Mesenchymal stem cell (in vitro differentiated cells and primary cell): Measurements from ENCODE around the gene METTL25B.

Experiments used
- DNase-seq: peaks from one replicate; pipeline ENCODE4 v3.0.0-alpha.2; 2013
- H2AFZ ChIP-seq: one replicate; pipeline ENCODE4 v1.6.1; 2013; ENCODE audit warnings: low read depth, mild to moderate bottlenecking, control low read depth, inconsistent platforms, low read length, moderate library complexity
- H2AK5ac ChIP-seq: 2 replicates; pipeline ENCODE4 v1.6.1; 2013; ENCODE audit warnings: low read length, moderate library complexity, mild to moderate bottlenecking, inconsistent platforms; ENCODE audit not compliant: severe bottlenecking
- H2BK120ac ChIP-seq: one replicate; pipeline ENCODE4 v1.6.1; 2013; ENCODE audit warnings: low read depth, mild to moderate bottlenecking, inconsistent platforms, low read length, moderate library complexity
- H2BK12ac ChIP-seq, 2 experiments: one replicate each; pipeline ENCODE4 v1.6.1; 2013; ENCODE audit warnings: inconsistent platforms in 2 of 2, low read length in 2 of 2, mild to moderate bottlenecking in 2 of 2, moderate library complexity in 2 of 2, control low read depth in 1 of 2
- H2BK15ac ChIP-seq: one replicate; pipeline ENCODE4 v1.6.1; 2013; ENCODE audit warnings: mild to moderate bottlenecking, low read depth, inconsistent platforms; ENCODE audit not compliant: poor library complexity, severe bottlenecking
- H2BK5ac ChIP-seq: 2 replicates; pipeline ENCODE4 v1.6.1; 2013; ENCODE audit warnings: low read depth, mild to moderate bottlenecking, low read length, control low read depth, inconsistent platforms; ENCODE audit not compliant: poor library complexity, severe bottlenecking
- H3K14ac ChIP-seq, 2 experiments: one replicate each; pipeline ENCODE4 v1.6.1; 2013; ENCODE audit warnings: inconsistent platforms in 2 of 2, low read length in 2 of 2, control low read depth in 1 of 2, mild to moderate bottlenecking in 1 of 2, moderate library complexity in 1 of 2
- H3K18ac ChIP-seq, 2 experiments: one replicate each; pipeline ENCODE4 v1.6.1; 2013; ENCODE audit warnings: inconsistent platforms in 2 of 2, low read length in 2 of 2, control low read depth in 1 of 2, low read depth in 1 of 2, mild to moderate bottlenecking in 1 of 2
- H3K23ac ChIP-seq, 2 experiments: one replicate each; pipeline ENCODE4 v1.6.1; 2013; ENCODE audit warnings: inconsistent platforms in 2 of 2, low read length in 2 of 2, mild to moderate bottlenecking in 2 of 2, moderate library complexity in 2 of 2, control low read depth in 1 of 2
- H3K27ac ChIP-seq: 2 replicates; pipeline ENCODE4 v1.5.1; 2013; ENCODE audit warnings: mild to moderate bottlenecking, moderate library complexity, low read length, control low read depth, inconsistent platforms; ENCODE audit not compliant: poor library complexity, severe bottlenecking
- H3K27me3 ChIP-seq, 2 experiments: 2 replicates each; pipeline versions ENCODE4 v1.6.1 to v1.7.0; 2013; ENCODE audit warnings: low read length in 2 of 2, mild to moderate bottlenecking in 2 of 2, moderate library complexity in 2 of 2, control low read depth in 1 of 2, inconsistent platforms in 1 of 2; ENCODE audit not compliant: control insufficient read depth in 1 of 2, insufficient read depth in 1 of 2
- H3K36me3 ChIP-seq, 2 experiments: 2 replicates each; pipeline versions ENCODE4 v1.6.1 to v1.7.0; 2013; ENCODE audit warnings: low read length in 2 of 2, control low read depth in 1 of 2, inconsistent platforms in 1 of 2, low read depth in 1 of 2, mild to moderate bottlenecking in 1 of 2; ENCODE audit not compliant: insufficient read depth in 2 of 2, control insufficient read depth in 1 of 2
- H3K4ac ChIP-seq, 2 experiments: one replicate each; pipeline ENCODE4 v1.6.1; 2013; ENCODE audit warnings: inconsistent platforms in 2 of 2, low read length in 2 of 2, mild to moderate bottlenecking in 2 of 2, moderate library complexity in 2 of 2, control low read depth in 1 of 2, low read depth in 1 of 2
- H3K4me1 ChIP-seq: 2 replicates; pipeline ENCODE4 v1.6.1; 2013; ENCODE audit warnings: low read depth, low read length, control low read depth; ENCODE audit not compliant: control insufficient read depth, insufficient read depth
- H3K4me2 ChIP-seq: 2 replicates; pipeline ENCODE4 v1.6.1; 2013; ENCODE audit warnings: low read length, mild to moderate bottlenecking, inconsistent platforms; ENCODE audit not compliant: poor library complexity, severe bottlenecking
- H3K4me3 ChIP-seq, 2 experiments: 2 replicates each; pipeline versions ENCODE4 v1.5.1 to v1.7.0; 2013; ENCODE audit warnings: low read length in 2 of 2, mild to moderate bottlenecking in 2 of 2, control low read depth in 1 of 2, low read depth in 1 of 2; ENCODE audit not compliant: insufficient read depth in 1 of 2
- H3K79me1 ChIP-seq: replicated peaks from 2 replicates; pipeline ENCODE4 v1.6.1; 2013; ENCODE audit warnings: mild to moderate bottlenecking, control low read depth, low read length, inconsistent platforms; ENCODE audit not compliant: poor library complexity, severe bottlenecking
- H3K9ac ChIP-seq: 2 replicates; pipeline ENCODE4 v1.7.0; 2013; ENCODE audit warnings: mild to moderate bottlenecking, low read length, moderate library complexity
- H3K9me3 ChIP-seq: 2 replicates; pipeline ENCODE4 v1.7.0; 2013; ENCODE audit warnings: mild to moderate bottlenecking, low read length; ENCODE audit not compliant: control insufficient read depth
- H4K8ac ChIP-seq: one replicate; pipeline ENCODE4 v1.6.1; 2013; ENCODE audit warnings: inconsistent platforms, mild to moderate bottlenecking, low read length, moderate library complexity
- H4K91ac ChIP-seq: one replicate; pipeline ENCODE4 v1.6.1; 2013; ENCODE audit warnings: mild to moderate bottlenecking, low read length, inconsistent platforms
- WGBS: methylation state at CpG from one replicate; pipeline ENCODE4 v1.1.7; 2013; ENCODE audit warnings: mixed read lengths; 5-methylcytosine and 5-hydroxymethylcytosine counted together

METTL25B gene

DNA sequence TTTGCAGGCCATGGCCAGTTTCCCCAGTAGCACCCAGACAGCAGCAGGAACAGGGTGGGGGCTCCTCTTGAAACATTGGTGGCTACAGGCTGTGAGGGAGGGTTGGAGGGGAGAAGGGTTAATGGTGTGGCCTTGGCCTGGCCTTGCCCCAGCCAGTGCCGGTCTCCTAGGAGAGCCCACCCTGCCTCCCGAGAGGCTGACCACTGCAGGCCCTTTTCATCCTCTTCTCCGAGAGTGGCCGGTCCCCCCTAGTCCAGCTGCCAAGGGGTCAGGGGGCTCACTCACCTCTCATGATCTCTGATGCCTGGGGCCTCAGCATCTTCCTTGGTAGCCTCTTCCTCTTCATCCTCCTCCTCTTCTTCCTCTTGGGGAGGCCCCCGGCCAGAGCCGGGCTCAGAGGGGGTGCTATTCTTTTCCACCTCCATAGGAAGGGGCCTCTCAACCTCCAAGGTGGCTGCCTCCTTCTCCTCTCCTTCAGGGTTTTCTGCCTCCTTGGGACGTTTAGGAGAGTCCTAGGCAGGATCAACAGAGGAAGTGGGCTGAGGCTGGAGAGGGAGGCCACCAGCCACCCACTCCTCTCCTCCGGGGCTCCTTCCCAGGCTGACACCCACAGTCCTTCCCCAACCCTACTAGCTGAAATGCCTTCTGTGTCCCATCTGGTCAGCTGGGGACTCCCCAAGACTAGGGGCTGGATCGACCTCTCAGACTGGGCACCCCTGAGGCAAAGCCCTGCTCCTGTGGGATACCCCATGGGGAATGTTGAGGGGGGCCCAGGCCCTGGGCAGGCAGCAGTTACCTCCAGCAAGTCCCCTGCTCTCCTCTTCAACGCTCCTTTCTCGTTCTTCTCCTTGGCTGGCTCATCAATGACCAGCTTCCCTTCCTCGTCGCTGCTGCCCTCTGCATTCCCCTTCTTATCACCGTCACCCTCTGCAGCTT lies 15.4 kb downstream of the METTL25B start:
- no peak overlapping the region for H3K27ac ChIP-seq
- H2BK5ac ChIP-seq, result no peak overlapping the region
- H3K18ac ChIP-seq, result no peak overlapping the region
- no peak overlapping the region for H3K14ac ChIP-seq
- H3K4me2 ChIP-seq, result no peak overlapping the region
- H3K79me1 ChIP-seq, result peaks cover 10% of the 10 kb centered on the region
- H2BK15ac ChIP-seq, result no peak overlapping the region
- H3K4ac ChIP-seq, result no peak overlapping the region
- no peak overlapping the region for H4K91ac ChIP-seq
- no peak overlapping the region for H2BK12ac ChIP-seq
- no peaks in the 10 kb centered on the region for H3K9me3 ChIP-seq
- peaks cover 32% of the 10 kb centered on the region for H3K4me1 ChIP-seq
- no peak overlapping the region for H2AK5ac ChIP-seq
- no peak overlapping the region for H3K4me3 ChIP-seq
- H2AFZ ChIP-seq, result no peak overlapping the region
- H2BK120ac ChIP-seq, result no peak overlapping the region
- no peak overlapping the region for H3K23ac ChIP-seq
- 94% methylated on average over 13 of the region's 14 CpGs for WGBS
- no peak overlapping the region for H4K8ac ChIP-seq
- H3K36me3 ChIP-seq, result peaks cover 32 to 44% of the 10 kb centered on the region in 2 experiments
- no peaks in the 10 kb centered on the region for H3K27me3 ChIP-seq
- no peak for DNase-seq
- peak overlapping the region; percentile 34 for H3K9ac ChIP-seq

DNA sequence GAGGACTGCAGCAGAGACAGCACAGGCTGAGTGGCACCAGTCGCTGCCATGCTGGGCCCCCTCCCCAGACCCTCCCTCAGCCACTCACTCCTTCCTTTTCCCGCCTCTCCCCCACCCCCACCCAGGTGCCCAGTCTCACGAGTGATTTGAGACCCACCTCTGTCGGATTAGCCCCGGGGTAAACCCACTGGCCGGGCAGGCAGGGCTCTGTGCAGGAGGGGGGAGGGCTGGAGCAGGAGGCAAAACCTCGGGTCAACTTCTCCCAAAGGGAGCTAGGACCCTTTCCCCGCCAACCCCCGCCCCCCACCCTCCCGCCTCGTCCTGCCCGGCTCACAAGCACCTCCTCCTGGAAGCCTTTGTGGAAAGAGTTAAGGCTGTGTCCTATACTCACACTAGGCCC lies 16.1 kb downstream of the METTL25B start:
- no peak for DNase-seq

DNA sequence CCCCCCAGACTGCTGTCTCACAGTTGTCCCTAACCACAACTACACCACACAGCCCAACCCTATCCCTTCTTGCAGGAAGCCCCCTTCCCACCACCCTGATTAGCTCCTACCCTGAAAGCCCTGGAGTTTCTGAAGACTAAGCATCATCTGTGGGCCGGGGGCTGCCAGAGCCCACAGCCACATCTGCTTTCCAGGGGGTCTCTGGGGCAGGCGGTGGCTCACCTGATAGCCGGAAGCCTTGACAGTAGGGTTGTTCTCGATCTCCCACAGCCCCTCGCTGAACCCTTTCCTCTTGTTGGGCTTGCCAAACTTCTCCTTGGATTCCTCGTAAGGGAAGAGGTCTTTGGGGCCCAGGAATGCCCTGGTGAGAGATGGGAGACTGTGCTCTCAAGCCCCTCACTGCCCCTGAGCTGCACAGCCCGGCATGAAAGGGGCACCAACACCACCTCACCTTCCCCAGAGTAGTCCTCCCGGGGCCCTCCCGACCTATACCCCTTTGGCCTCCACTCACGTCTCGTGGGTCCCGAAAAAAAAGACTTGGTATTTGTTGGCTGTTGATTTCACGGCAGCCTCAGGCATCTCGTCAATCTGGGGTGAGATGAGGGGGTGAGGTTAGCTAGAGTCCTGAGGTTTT lies 16.6 kb downstream of the METTL25B start:
- H4K91ac ChIP-seq, result no peak overlapping the region
- no peak overlapping the region for H2BK12ac ChIP-seq
- no peaks in the 10 kb centered on the region for H3K9me3 ChIP-seq
- H2BK120ac ChIP-seq, result no peak overlapping the region
- no peak overlapping the region for H3K4ac ChIP-seq
- no peak overlapping the region for H3K4me2 ChIP-seq
- H3K23ac ChIP-seq, result no peak overlapping the region
- DNase-seq, result no peak
- H3K27ac ChIP-seq, result no peak overlapping the region
- H3K4me3 ChIP-seq, result no peak overlapping the region
- H2BK15ac ChIP-seq, result no peak overlapping the region
- H3K9ac ChIP-seq, result peak overlapping the region; percentile 99
- H3K79me1 ChIP-seq, result peaks cover 9% of the 10 kb centered on the region
- H2BK5ac ChIP-seq, result no peak overlapping the region
- WGBS, result over 99% methylated on average over 14 of the region's 14 CpGs
- no peak overlapping the region for H4K8ac ChIP-seq
- no peaks in the 10 kb centered on the region for H3K27me3 ChIP-seq
- peaks cover 41 to 42% of the 10 kb centered on the region in 2 experiments for H3K36me3 ChIP-seq
- H3K4me1 ChIP-seq, result peaks cover 44% of the 10 kb centered on the region
- no peak overlapping the region for H2AFZ ChIP-seq
- H3K14ac ChIP-seq, result no peak overlapping the region
- H2AK5ac ChIP-seq, result peak overlapping the region; percentile 82
- H3K18ac ChIP-seq, result no peak overlapping the region

More for the DNA sequence above, 16.1 kb downstream of the METTL25B start:
- peaks cover 10% of the 10 kb centered on the region for H3K79me1 ChIP-seq
- H3K27ac ChIP-seq, result no peak overlapping the region
- no peaks in the 10 kb centered on the region for H3K27me3 ChIP-seq
- no peak overlapping the region for H2BK120ac ChIP-seq
- peak overlapping the region; percentile 99 for H3K9ac ChIP-seq
- H4K8ac ChIP-seq, result no peak overlapping the region
- H3K9me3 ChIP-seq, result no peaks in the 10 kb centered on the region
- no peak overlapping the region for H3K23ac ChIP-seq
- H3K36me3 ChIP-seq, result peaks cover 37 to 40% of the 10 kb centered on the region in 2 experiments
- H2AK5ac ChIP-seq, result no peak overlapping the region
- 97% methylated on average over 5 of the region's 12 CpGs for WGBS
- no peak overlapping the region for H3K4me2 ChIP-seq
- no peak overlapping the region for H2AFZ ChIP-seq
- no peak overlapping the region for H3K4me3 ChIP-seq
- no peak overlapping the region for H3K18ac ChIP-seq
- no peak overlapping the region for H3K14ac ChIP-seq
- no peak overlapping the region for H2BK15ac ChIP-seq
- no peak overlapping the region for H2BK12ac ChIP-seq
- no peak overlapping the region for H2BK5ac ChIP-seq
- peaks cover 39% of the 10 kb centered on the region for H3K4me1 ChIP-seq
- H3K4ac ChIP-seq, result no peak overlapping the region
- no peak overlapping the region for H4K91ac ChIP-seq

DNA sequence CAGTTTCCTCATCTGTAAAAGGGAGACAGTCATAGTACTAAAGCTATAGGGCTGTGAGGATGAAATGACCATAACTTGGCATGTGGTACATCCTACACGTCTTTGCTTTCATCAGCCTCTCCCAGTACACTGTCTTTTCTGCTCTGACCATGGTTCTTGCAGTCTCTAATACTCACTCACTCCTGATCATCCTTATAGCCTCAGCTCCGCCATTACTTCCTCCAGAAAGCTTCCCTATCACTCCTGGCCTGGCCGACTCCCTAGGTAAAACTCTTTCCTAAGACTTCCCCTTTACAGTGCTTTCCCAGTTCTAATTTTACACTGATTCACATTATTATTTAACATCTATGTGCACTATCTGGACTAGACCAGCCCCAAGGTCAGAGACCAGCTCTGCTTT lies 17.6 kb downstream of the METTL25B start:
- 89% methylated on average over 3 of the region's 3 CpGs for WGBS
- Histone ChIP-seq H3K27me3 (no peaks in the 10 kb centered on the region), H4K8ac (peak overlapping the region; percentile 96), H3K9me3 (no peaks in the 10 kb centered on the region), H2BK12ac (peak overlapping the region; percentile 29 to 70), H3K4ac (peak overlapping the region in 1 of 2 experiments; percentile 95), H3K4me2 (peak overlapping the region; percentile 94), H2BK120ac (no peak overlapping the region), H3K23ac (no peak overlapping the region), H3K36me3 (peaks cover 41 to 42% of the 10 kb centered on the region in 2 experiments), H3K27ac (peak overlapping the region; percentile 100), H3K18ac (peak overlapping the region; percentile 85 to 97), H3K14ac (no peak overlapping the region), H3K4me1 (peaks cover 45% of the 10 kb centered on the region), H2BK15ac (peak overlapping the region; percentile 56), H2BK5ac (peak overlapping the region; percentile 50), H2AFZ (no peak overlapping the region), H2AK5ac (peak overlapping the region; percentile 99), H3K9ac (peak overlapping the region; percentile 99), H4K91ac (no peak overlapping the region), H3K79me1 (peaks cover 9% of the 10 kb centered on the region), H3K4me3 (peak overlapping the region in 1 of 2 experiments; percentile 74)
- no peak for DNase-seq
